Measurements from ENCODE around the gene TLX2. TPM values are rescaled to one million over a fixed set of nuclear protein-coding genes. Genes with fewer than 3 reads are reported as not detected.

TLX2 gene
- total and polyA plus RNA-seq, 2 of the 4 experiments (the other 2 are of a cell fraction) = not detected

GRCh38 chr2:74556831-74557370 is 42.7 kb downstream of the TLX2 start:
- Histone ChIP-seq H3K14ac (replicated peaks; ENCODE audit: low read depth, low read length) (no peak overlapping the region), H3K4me1 (ENCODE audit: control insufficient read depth, insufficient read depth, low read length) (peaks cover 16% of the 10 kb centered on the region), H4K8ac (ENCODE audit: low read depth in 2 of 2, low read length in 2 of 2) (no peak overlapping the region), H2BK120ac (ENCODE audit: low read depth, low read length) (no peak overlapping the region), H3K4me2 (ENCODE audit: low read depth, low read length) (no peak overlapping the region), H3K9me3 (ENCODE audit: control insufficient read depth, insufficient read depth, low read length) (no peaks in the 10 kb centered on the region), H3K56ac (ENCODE audit: extremely low read depth, insufficient read depth, low read length) (no peak overlapping the region), H3K9ac (ENCODE audit: low read depth, low read length) (no peak overlapping the region), H3K27me3 (ENCODE audit: control insufficient read depth, insufficient read depth, low read length) (no peaks in the 10 kb centered on the region), H4K91ac (ENCODE audit: insufficient read depth, low read depth, low read length) (no peak overlapping the region), H2BK20ac (ENCODE audit: low read depth, low read length) (no peak overlapping the region), H3K4me3 (ENCODE audit: insufficient read depth, low read depth, low read length) (no peak overlapping the region), H3K79me1 (ENCODE audit: low read depth in 1 of 2, low read length in 2 of 2) (peaks cover 8 to 46% of the 10 kb centered on the region in 2 experiments; a peak in 3 of 4 replicates), H3K27ac (ENCODE audit: insufficient read depth, low read length) (no peak overlapping the region), H3K23ac (ENCODE audit: low read depth, low read length) (no peak overlapping the region), H3K18ac (ENCODE audit: low read depth, low read length) (no peak overlapping the region), H2BK15ac (ENCODE audit: low read depth, low read length) (no peak overlapping the region), H2AK9ac (replicated peaks; ENCODE audit: low read depth, low read length, poor library complexity) (no peak overlapping the region), H2AFZ (replicated peaks; ENCODE audit: low read length, poor library complexity) (no peak overlapping the region), H3K36me3 (ENCODE audit: control insufficient read depth, insufficient read depth, low read length) (peaks cover 17% of the 10 kb centered on the region), H4K20me1 (ENCODE audit: insufficient read depth, low read length) (no peaks in the 10 kb centered on the region; the same call in 1 of the 2 replicates), H3K9me1 (ENCODE audit: insufficient read depth, low read length) (0 out of 2 replicates have a peak, but pooled peaks cover 18% of the 10 kb centered on the region), H3K4ac (ENCODE audit: low read depth, low read length) (no peak overlapping the region), H2BK5ac (ENCODE audit: low read depth, low read length, poor library complexity, severe bottlenecking) (no peak overlapping the region), H4K5ac (ENCODE audit: low read depth, low read length) (no peak overlapping the region), H2AK5ac (ENCODE audit: low read depth, low read length) (no peak overlapping the region)
- DNase-seq = no peak
- ChIA-PET CTCF (no interaction called here), POLR2A (ENCODE audit: unreplicated experiment) (interaction anchor here (1.5 kb wide), 1 partner anchor 10 kb away, joined by 3 read pairs; no protein-coding TSS in a partner anchor)
- in situ Hi-C loops (cut with MboI; ENCODE audit: low sequenced_read_pairs) (no loop called here), intact Hi-C loops (cut with micrococcal nuclease) (no loop called here), dilution Hi-C loops (cut with HindIII; ENCODE audit: low sequenced_read_pairs, unreplicated experiment) (no loop called here)
- BruUV-seq (replicated peaks) = no TSS peak
- TF ChIP-seq MAFK (IDR thresholded peaks at IDR 0.05; ENCODE audit: low read depth, low read length) (no peak), POLR2A (IDR thresholded peaks at IDR 0.05; ENCODE audit: low read depth, low read length) (no peak), FOS (IDR thresholded peaks at IDR 0.05; ENCODE audit: low read depth, low read length) (no peak)
- no peak for ATAC-seq (ENCODE audit: low read depth)
- no CpG with 5 or more reads among the region's 6 CpGs for WGBS, 2 experiments (ENCODE audit: extremely low coverage in 2 of 2, insufficient read length in 1 of 2)
